Smooth muscle cell (in vitro differentiated cells): ENCODE data around the gene ISYNA1. TPM values are rescaled to one million over a fixed set of nuclear protein-coding genes. Genes with fewer than 3 reads are reported as not detected.

Experiments used
- DNase-seq: peaks from one replicate; lab custom pipeline; 2025; ENCODE audit not compliant: unreplicated experiment; lab: John Stamatoyannopoulos, UW
- H2AFZ ChIP-seq: fragments of 200-600 bp; sonication (generic); 2 replicates; pipeline ENCODE4 v1.6.0; 2016; ENCODE audit warnings: antibody characterized with exemption, low read depth, mild to moderate bottlenecking
- H3F3A ChIP-seq: fragments of 200-600 bp; sonication (generic); 2 replicates; pipeline ENCODE4 v1.6.0; 2017; ENCODE audit warnings: antibody characterized with exemption, low read depth
- H3K27ac ChIP-seq: fragments of 200-600 bp; sonication (generic); 2 replicates; pipeline ENCODE4 v1.5.1; 2016; ENCODE audit warnings: low read depth, mild to moderate bottlenecking
- H3K27me3 ChIP-seq: fragments of 200-600 bp; sonication (generic); 2 replicates; pipeline ENCODE4 v1.6.1; 2016; ENCODE audit warnings: low read depth, mild to moderate bottlenecking
- H3K36me3 ChIP-seq: fragments of 200-600 bp; sonication (generic); 2 replicates; pipeline ENCODE4 v1.5.1; 2016; ENCODE audit warnings: low read depth
- H3K4me1 ChIP-seq: fragments of 200-600 bp; sonication (generic); 2 replicates; pipeline ENCODE4 v1.5.1; 2016; ENCODE audit warnings: low read depth
- H3K4me2 ChIP-seq: fragments of 200-600 bp; sonication (generic); 2 replicates; pipeline ENCODE4 v1.6.0; 2016; ENCODE audit warnings: mild to moderate bottlenecking
- H3K4me3 ChIP-seq: fragments of 200-600 bp; sonication (generic); 2 replicates; pipeline ENCODE4 v1.5.1; 2016; ENCODE audit warnings: mild to moderate bottlenecking
- H3K79me2 ChIP-seq: fragments of 200-600 bp; sonication (generic); 2 replicates; pipeline ENCODE4 v1.6.0; 2016; ENCODE audit warnings: low read depth, mild to moderate bottlenecking
- H3K9ac ChIP-seq: fragments of 200-600 bp; sonication (generic); 2 replicates; pipeline ENCODE4 v1.6.0; 2016; ENCODE audit warnings: low read depth
- H3K9me3 ChIP-seq: fragments of 200-600 bp; sonication (generic); replicated peaks from 2 replicates; pipeline ENCODE4 v1.5.1; 2016; ENCODE audit warnings: low read depth
- H4K20me1 ChIP-seq: fragments of 200-600 bp; sonication (generic); 2 replicates; pipeline ENCODE4 v1.6.0; 2016; ENCODE audit warnings: low read depth
- WGBS: methylation state at CpG from one replicate; pipeline ENCODE4 v1.1.7; 2016; ENCODE audit warnings: low lambda C conversion rate; 5-methylcytosine and 5-hydroxymethylcytosine counted together
- microRNA-seq: library from miRNA; unstranded; fragments of <30 nt; microRNA quantifications from one replicate; pipeline ENCODE4, GENCODE V29; 2016; ENCODE audit warnings: borderline number of aligned reads
- polyA plus RNA-seq: library from polyadenylated mRNA; unstranded; fragments of >200 nt; fragmentation: Nextera tagmentation; extraction: Ambion mirVana; gene quantifications from 2 replicates; pipeline ENCODE4 v1.2.1, GENCODE V29; 2016
- small RNA-seq: library from RNA; depleted of rRNA; stranded (forward); fragments of <200 nt; gene quantifications from one replicate; pipeline ENCODE3, GENCODE V24; 2014
- total RNA-seq: library from RNA; depleted of rRNA; stranded (reverse); fragments of >200 nt; gene quantifications from 2 replicates; pipeline ENCODE4 v1.2.3, GENCODE V29; 2014
- TF ChIP-seq, protein P1 (sequence below): fragments of 200-600 bp; sonication (generic); IDR thresholded peaks from 2 replicates; pipeline ENCODE4 v1.5.1; 2017; ENCODE audit warnings: borderline replicate concordance, mild to moderate bottlenecking, antibody characterized with exemption; ENCODE audit not compliant: insufficient read depth, poor library complexity, severe bottlenecking

ISYNA1 gene
- total and polyA plus RNA-seq, 2 experiments from 2014 or later = 56.9 to 60.1 TPM

DNA sequence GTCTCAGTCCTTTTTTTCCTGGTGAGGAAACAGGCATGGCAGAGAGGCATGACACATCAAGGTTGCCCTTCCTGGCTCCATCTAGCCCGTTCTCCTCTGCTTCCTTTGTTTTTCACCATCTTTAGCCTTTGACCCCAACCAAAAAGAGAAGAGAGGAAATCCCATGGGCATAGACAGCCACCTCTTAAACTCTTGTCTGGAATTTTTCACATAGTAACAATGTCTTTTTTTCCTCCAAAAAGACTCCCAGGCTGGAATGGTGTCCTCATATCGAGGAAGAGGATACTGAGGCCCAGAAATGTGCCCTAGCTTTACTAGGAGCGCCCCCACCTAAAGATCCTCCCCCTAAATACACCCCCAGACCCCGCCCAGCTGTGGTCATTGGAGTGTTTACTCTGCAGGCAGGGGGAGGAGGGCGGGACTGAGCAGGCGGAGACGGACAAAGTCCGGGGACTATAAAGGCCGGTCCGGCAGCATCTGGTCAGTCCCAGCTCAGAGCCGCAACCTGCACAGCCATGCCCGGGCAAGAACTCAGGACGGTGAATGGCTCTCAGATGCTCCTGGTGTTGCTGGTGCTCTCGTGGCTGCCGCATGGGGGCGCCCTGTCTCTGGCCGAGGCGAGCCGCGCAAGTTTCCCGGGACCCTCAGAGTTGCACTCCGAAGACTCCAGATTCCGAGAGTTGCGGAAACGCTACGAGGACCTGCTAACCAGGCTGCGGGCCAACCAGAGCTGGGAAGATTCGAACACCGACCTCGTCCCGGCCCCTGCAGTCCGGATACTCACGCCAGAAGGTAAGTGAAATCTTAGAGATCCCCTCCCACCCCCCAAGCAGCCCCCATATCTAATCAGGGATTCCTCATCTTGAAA lies 52.0 kb downstream of the ISYNA1 start, which contains the start of gene GDF15:
Gene GDF15 (plus strand): TSS at position 484 of the 868 bp plus-strand sequence. CDS start 32 bp downstream, at position 516.
- H3K4me3 ChIP-seq = peak within 1 kb of the TSS; percentile 44
- peaks cover 15% of the 10 kb centered on the region for H3F3A ChIP-seq
- peak within 1 kb of the TSS; percentile 78 for H3K4me2 ChIP-seq
- H2AFZ ChIP-seq = no peak within 1 kb of the TSS
- H3K27ac ChIP-seq = peak within 1 kb of the TSS; percentile 15
- H3K27me3 ChIP-seq = no peaks in the 10 kb centered on the region
- DNase-seq = peak; percentile 12
- WGBS = 66% methylated on average over 21 of the region's 33 CpGs
- no peaks in the 10 kb centered on the region for H3K36me3 ChIP-seq
- no peaks in the 10 kb centered on the region for H4K20me1 ChIP-seq
- TF ChIP-seq, protein P1, sequence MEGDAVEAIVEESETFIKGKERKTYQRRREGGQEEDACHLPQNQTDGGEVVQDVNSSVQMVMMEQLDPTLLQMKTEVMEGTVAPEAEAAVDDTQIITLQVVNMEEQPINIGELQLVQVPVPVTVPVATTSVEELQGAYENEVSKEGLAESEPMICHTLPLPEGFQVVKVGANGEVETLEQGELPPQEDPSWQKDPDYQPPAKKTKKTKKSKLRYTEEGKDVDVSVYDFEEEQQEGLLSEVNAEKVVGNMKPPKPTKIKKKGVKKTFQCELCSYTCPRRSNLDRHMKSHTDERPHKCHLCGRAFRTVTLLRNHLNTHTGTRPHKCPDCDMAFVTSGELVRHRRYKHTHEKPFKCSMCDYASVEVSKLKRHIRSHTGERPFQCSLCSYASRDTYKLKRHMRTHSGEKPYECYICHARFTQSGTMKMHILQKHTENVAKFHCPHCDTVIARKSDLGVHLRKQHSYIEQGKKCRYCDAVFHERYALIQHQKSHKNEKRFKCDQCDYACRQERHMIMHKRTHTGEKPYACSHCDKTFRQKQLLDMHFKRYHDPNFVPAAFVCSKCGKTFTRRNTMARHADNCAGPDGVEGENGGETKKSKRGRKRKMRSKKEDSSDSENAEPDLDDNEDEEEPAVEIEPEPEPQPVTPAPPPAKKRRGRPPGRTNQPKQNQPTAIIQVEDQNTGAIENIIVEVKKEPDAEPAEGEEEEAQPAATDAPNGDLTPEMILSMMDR = peak; percentile 44
- H3K79me2 ChIP-seq = peaks cover 2% of the 10 kb centered on the region
- no peaks in the 10 kb centered on the region for H3K9me3 ChIP-seq
- peaks cover 7% of the 10 kb centered on the region for H3K4me1 ChIP-seq
- H3K9ac ChIP-seq = no peak within 1 kb of the TSS

DNA sequence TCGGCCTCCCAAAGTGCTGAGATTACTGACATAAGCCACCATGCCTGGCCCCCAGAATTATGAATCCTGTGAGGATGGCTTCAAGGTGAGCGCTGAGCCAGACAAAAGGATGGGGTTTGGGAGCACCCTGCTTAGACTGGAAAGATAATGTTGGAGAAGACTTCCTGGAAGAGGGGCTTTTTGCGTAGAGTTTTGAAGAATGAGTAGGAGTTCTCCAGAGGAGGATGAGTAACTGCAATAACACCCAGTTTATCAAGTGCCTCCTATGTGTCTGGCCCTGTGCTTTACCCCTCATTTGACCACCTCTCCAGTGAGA lies 52.6 kb downstream of the ISYNA1 start:
- no peaks in the 10 kb centered on the region for H3K27me3 ChIP-seq
- TF ChIP-seq, protein P1 = no peak
- H3K4me1 ChIP-seq = peaks cover 7% of the 10 kb centered on the region
- H3K4me2 ChIP-seq = no peak overlapping the region
- peaks cover 2% of the 10 kb centered on the region for H3K79me2 ChIP-seq
- 73% methylated on average over 3 of the region's 3 CpGs for WGBS
- H3K27ac ChIP-seq = peak overlapping the region; percentile 15
- H2AFZ ChIP-seq = no peak overlapping the region
- no peaks in the 10 kb centered on the region for H4K20me1 ChIP-seq
- H3K36me3 ChIP-seq = no peaks in the 10 kb centered on the region
- H3F3A ChIP-seq = peaks cover 11% of the 10 kb centered on the region
- no peak overlapping the region for H3K4me3 ChIP-seq
- H3K9ac ChIP-seq = no peak overlapping the region
- H3K9me3 ChIP-seq = no peaks in the 10 kb centered on the region
- no peak for DNase-seq

DNA sequence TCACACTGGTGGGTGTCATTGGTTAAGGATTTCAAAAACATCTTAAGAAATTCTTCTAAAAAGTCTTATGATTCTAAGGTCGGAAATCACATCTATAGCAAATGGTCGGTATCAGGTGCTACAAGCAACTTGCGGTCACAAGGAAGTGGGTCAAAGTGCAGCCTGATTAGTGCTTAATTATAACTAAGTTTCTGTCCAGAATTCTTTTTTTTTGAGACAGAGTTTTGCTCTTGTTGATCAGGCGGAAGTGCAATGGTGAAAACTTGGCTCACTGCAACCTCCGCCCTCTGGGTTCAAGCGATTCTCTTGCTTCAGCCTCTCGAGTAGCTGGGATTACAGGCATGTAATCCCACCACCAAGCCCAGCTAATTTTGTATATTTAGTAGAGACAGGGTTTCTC lies 53.2 kb downstream of the ISYNA1 start:
- TF ChIP-seq, protein P1 = no peak
- no peak overlapping the region for H2AFZ ChIP-seq
- H3K4me2 ChIP-seq = no peak overlapping the region
- H3K36me3 ChIP-seq = no peaks in the 10 kb centered on the region
- no peaks in the 10 kb centered on the region for H3K9me3 ChIP-seq
- no peak overlapping the region for H3K9ac ChIP-seq
- DNase-seq = no peak
- 88% methylated on average over 7 of the region's 7 CpGs for WGBS
- no peak overlapping the region for H3K4me3 ChIP-seq
- H3K27me3 ChIP-seq = no peaks in the 10 kb centered on the region
- peak overlapping the region; percentile 15 for H3K27ac ChIP-seq
- peaks cover 2% of the 10 kb centered on the region for H3K79me2 ChIP-seq
- H3K4me1 ChIP-seq = peaks cover 7% of the 10 kb centered on the region
- H3F3A ChIP-seq = peaks cover 9% of the 10 kb centered on the region
- no peaks in the 10 kb centered on the region for H4K20me1 ChIP-seq

Small RNA genes lying within 50 kb of the gene (microRNA-seq; reads per million reads assigned to microRNA genes)
- gene MIR3189 = not detected

Small RNA genes lying within 50 kb of the gene (small RNA-seq; reads per million reads assigned to genes)
- not detected for gene MIR3189

Other genes starting within 250 kb of the ISYNA1 start
- gene MPV17L2, start 244.9 kb downstream of the ISYNA1 start, total RNA-seq = 11.6 and 13.1 TPM in 2 replicates
- 27.1 and 28.7 TPM in 2 replicates for gene MPV17L2, start 244.9 kb downstream of the ISYNA1 start, polyA plus RNA-seq
- gene RAB3A, start 234.1 kb downstream of the ISYNA1 start, total RNA-seq = 1.4 and 4.9 TPM in 2 replicates
- 3.6 and 3.7 TPM in 2 replicates for gene RAB3A, start 234.1 kb downstream of the ISYNA1 start, polyA plus RNA-seq
- gene PDE4C, start 211.7 kb downstream of the ISYNA1 start, total RNA-seq = 1.1 and 3.1 TPM in 2 replicates
- gene PDE4C, start 211.7 kb downstream of the ISYNA1 start, polyA plus RNA-seq = 1.7 and 1.9 TPM in 2 replicates
- gene IQCN, start 163.7 kb downstream of the ISYNA1 start, total RNA-seq = 3.9 and 4.9 TPM in 2 replicates
- 2.5 and 5.8 TPM in 2 replicates for gene IQCN, start 163.7 kb downstream of the ISYNA1 start, polyA plus RNA-seq
- gene JUND, start 156.5 kb downstream of the ISYNA1 start, total RNA-seq = 79.9 and 164 TPM in 2 replicates
- gene JUND, start 156.5 kb downstream of the ISYNA1 start, polyA plus RNA-seq = 464 and 497 TPM in 2 replicates
- 116 and 121 TPM in 2 replicates for gene LSM4, start 115.1 kb downstream of the ISYNA1 start, total RNA-seq
- gene LSM4, start 115.1 kb downstream of the ISYNA1 start, polyA plus RNA-seq = 156 and 177 TPM in 2 replicates
- 11.1 and 11.7 TPM in 2 replicates for gene PGPEP1, start 97.5 kb downstream of the ISYNA1 start, total RNA-seq
- gene PGPEP1, start 97.5 kb downstream of the ISYNA1 start, polyA plus RNA-seq = 4.5 and 8.7 TPM in 2 replicates
- gene GDF15, start 52.0 kb downstream of the ISYNA1 start, total RNA-seq = 18.8 and 30.9 TPM in 2 replicates
- 40.4 and 42.8 TPM in 2 replicates for gene GDF15, start 52.0 kb downstream of the ISYNA1 start, polyA plus RNA-seq
- 0.67 TPM in 1 of 2 replicates, not detected in the other for gene LRRC25, start 40.5 kb downstream of the ISYNA1 start, total RNA-seq
- gene LRRC25, start 40.5 kb downstream of the ISYNA1 start, polyA plus RNA-seq = 0.34 TPM in 1 of 2 replicates, not detected in the other
- gene SSBP4, start 18.7 kb downstream of the ISYNA1 start, total RNA-seq = 36.0 and 44.1 TPM in 2 replicates
- 124 and 133 TPM in 2 replicates for gene SSBP4, start 18.7 kb downstream of the ISYNA1 start, polyA plus RNA-seq
- 10.5 and 12.8 TPM in 2 replicates for gene ELL, start 83.9 kb upstream of the ISYNA1 start, total RNA-seq
- 15.2 and 31.7 TPM in 2 replicates for gene ELL, start 83.9 kb upstream of the ISYNA1 start, polyA plus RNA-seq
- 143 and 161 TPM in 2 replicates for gene FKBP8, start 105.4 kb upstream of the ISYNA1 start, total RNA-seq
- gene FKBP8, start 105.4 kb upstream of the ISYNA1 start, polyA plus RNA-seq = 340 and 358 TPM in 2 replicates
- 75.4 and 104 TPM in 2 replicates for gene KXD1, start 119.7 kb upstream of the ISYNA1 start, total RNA-seq
- gene KXD1, start 119.7 kb upstream of the ISYNA1 start, polyA plus RNA-seq = 134 and 141 TPM in 2 replicates
- 991 and 1,086 TPM in 2 replicates for gene UBA52, start 133.7 kb upstream of the ISYNA1 start, total RNA-seq
- gene UBA52, start 133.7 kb upstream of the ISYNA1 start, polyA plus RNA-seq = 752 and 759 TPM in 2 replicates
- gene REX1BD, start 150.7 kb upstream of the ISYNA1 start, total RNA-seq = 69.6 and 81.5 TPM in 2 replicates
- gene REX1BD, start 150.7 kb upstream of the ISYNA1 start, polyA plus RNA-seq = 117 and 141 TPM in 2 replicates
- 196 and 221 TPM in 2 replicates for gene CRLF1, start 168.7 kb upstream of the ISYNA1 start, total RNA-seq
- gene CRLF1, start 168.7 kb upstream of the ISYNA1 start, polyA plus RNA-seq = 715 and 1,048 TPM in 2 replicates
- 4.4 and 5.0 TPM in 2 replicates for gene TMEM59L, start 174.7 kb upstream of the ISYNA1 start, total RNA-seq
- gene TMEM59L, start 174.7 kb upstream of the ISYNA1 start, polyA plus RNA-seq = 31.7 and 42.0 TPM in 2 replicates
- gene KLHL26, start 198.9 kb upstream of the ISYNA1 start, total RNA-seq = 3.9 and 5.6 TPM in 2 replicates
- 7.6 and 8.7 TPM in 2 replicates for gene KLHL26, start 198.9 kb upstream of the ISYNA1 start, polyA plus RNA-seq
- gene CRTC1, start 245.5 kb upstream of the ISYNA1 start, total RNA-seq = 1.0 and 1.6 TPM in 2 replicates
- 3.1 and 3.5 TPM in 2 replicates for gene CRTC1, start 245.5 kb upstream of the ISYNA1 start, polyA plus RNA-seq